Renal pelvis (tissue), 12 donors: Measurements from ENCODE around the gene CHD9NB. TPM values are rescaled to one million over a fixed set of nuclear protein-coding genes. Genes with fewer than 3 reads are reported as not detected.

Source experiments
- DNase-seq: peaks from one replicate; pipeline ENCODE4 v3.0.0-alpha.2; 2013
- long read RNA-seq, 16 experiments: transcript quantifications; one replicate each; lab custom pipeline, GENCODE V29; 2026
- polyA plus RNA-seq, 3 donors: library from polyadenylated mRNA; unstranded; fragments of 120-200 nt; gene quantifications; one replicate each; pipeline ENCODE4 v1.2.1, GENCODE V29; 2013; ENCODE audit not compliant: insufficient read length in 3 of 3

CHD9NB gene
- polyA plus RNA-seq, result 10 to 100 TPM in 2 of 3 donors, 1 to 10 TPM in 1; 7.9 to 13.6 (median 10.6) TPM
- long read RNA-seq, donor 1, result 0 reads
- long read RNA-seq, donor 2, result 0 reads
- long read RNA-seq, donor 3, partial matches to known transcripts, result 7 of 7 reads
- long read RNA-seq, donor 3, other reads (novel, unspliced or antisense), result 0 of 7 reads
- long read RNA-seq, donor 4, result 0 reads
- long read RNA-seq, donor 5, result 0 reads
- long read RNA-seq, donor 6, partial matches to known transcripts, result 8 of 8 reads
- long read RNA-seq, donor 6, other reads (novel, unspliced or antisense), result 0 of 8 reads
- long read RNA-seq, donor 7, result 0 reads
- long read RNA-seq, donor 8, result 0 reads
- long read RNA-seq, donor 9, result 0 reads
- long read RNA-seq, donor 10, partial matches to known transcripts, result 8 of 8 reads
- long read RNA-seq, donor 10, other reads (novel, unspliced or antisense), result 0 of 8 reads
- long read RNA-seq, donor 11, result 0 reads
- long read RNA-seq, donor 12, partial matches to known transcripts, result 7 of 7 reads
- long read RNA-seq, donor 12, other reads (novel, unspliced or antisense), result 0 of 7 reads
- long read RNA-seq, donor 13, result 0 reads
- long read RNA-seq, donor 14, result 0 reads
- long read RNA-seq, donor 15, result 0 reads
- long read RNA-seq, donor 16, result 0 reads

DNA sequence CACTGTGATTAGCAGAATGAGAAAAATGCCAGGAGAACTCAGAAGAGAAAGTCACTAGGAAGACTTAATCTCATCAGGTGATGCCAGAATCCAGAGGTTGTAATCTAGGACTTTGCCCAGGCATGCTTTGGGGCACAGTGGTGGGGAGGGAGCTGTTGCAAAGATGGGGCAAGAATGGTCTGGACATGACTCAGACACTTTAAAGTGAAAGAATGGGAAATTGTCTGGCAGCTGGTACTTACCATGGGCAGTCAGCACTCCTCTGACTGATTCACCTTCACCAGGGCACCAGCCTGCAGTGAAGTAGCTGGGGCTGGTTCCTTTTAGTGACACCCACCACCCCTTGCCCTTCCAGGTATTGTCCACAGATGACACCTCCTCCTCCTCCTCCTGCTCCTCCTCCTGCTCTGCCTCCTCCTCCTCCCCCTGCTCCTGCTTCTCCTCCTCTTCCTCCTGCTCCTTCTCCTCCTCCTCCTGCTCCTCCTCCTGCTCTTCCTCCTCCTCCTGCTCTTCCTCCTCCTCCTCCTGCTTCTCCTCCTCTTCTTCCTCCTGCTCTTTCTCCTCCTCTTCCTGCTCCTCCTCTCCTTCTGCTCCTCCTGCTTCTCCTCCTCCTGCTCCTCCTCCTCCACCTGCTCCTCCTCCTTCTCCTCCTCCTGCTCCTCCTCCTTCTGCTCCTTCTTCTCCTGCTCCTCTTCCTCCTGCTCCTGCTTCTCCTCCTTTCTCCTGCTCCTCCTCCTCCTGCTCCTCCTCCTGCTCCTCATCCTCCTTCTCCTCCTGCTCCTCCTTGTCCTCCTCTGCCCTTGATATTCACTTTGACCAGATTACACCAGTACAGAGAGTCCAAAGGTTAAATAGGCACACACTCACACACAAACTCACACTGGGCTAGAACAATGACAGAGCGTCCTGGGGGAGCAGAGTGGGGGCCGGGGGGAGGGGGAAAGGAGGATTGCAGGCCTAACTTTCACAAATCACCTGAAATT lies at the start of gene CHD9NB:
CHD9NB (minus strand) TSS at position 379 of the 983 bp plus-strand sequence. CDS start 8,739 bp downstream, outside the sequence.
- DNase-seq, result no peak

DNA sequence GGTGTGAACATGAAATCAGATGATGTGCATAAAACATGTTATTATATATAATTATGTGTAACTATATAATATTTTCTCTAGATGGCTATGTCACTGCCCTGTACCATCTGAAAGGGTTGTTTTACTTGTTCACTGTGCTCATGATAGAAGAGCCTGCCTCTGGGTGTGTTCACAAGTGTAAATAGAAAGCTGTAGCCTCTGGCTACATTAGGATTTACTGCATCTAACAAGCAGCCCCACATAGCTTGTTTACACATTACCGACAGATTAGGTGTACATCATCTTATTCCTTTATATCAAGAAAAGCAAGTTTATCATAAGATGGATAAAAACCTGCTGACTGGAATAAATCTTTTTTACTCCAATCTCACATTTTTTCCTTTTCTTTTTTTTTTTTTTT lies 48.2 kb upstream of the CHD9NB start:
- no peak for DNase-seq

DNA sequence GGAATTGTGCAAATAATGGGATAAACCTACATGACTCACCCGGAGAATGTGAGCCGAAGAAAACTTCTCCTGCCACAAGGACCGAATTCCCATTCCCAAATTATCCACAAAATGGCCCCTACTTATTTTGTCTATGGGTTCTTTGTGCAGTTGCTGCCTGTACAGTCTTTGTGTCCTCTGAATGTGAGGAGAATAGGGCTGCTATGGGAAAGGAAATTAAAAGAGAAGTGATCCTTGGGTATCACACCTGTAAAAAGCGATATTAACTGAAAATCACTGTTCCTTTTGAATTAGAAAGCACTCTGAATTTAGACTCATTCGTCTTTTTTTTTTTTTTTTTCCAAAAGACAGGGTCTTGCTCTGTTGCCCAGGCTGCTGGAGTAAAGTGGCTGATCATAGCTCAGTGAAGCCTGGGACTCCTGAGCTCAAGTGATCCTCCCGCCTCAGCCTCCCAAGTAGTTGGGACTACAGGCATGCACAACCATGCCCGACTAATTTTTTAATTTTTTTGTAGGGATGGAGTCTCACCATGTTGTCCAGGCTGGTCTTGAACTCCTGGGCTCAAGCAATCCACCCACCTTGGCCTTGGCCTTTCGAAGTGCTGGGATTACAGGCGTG lies 47.5 kb upstream of the CHD9NB start:
- DNase-seq, result no peak

DNA sequence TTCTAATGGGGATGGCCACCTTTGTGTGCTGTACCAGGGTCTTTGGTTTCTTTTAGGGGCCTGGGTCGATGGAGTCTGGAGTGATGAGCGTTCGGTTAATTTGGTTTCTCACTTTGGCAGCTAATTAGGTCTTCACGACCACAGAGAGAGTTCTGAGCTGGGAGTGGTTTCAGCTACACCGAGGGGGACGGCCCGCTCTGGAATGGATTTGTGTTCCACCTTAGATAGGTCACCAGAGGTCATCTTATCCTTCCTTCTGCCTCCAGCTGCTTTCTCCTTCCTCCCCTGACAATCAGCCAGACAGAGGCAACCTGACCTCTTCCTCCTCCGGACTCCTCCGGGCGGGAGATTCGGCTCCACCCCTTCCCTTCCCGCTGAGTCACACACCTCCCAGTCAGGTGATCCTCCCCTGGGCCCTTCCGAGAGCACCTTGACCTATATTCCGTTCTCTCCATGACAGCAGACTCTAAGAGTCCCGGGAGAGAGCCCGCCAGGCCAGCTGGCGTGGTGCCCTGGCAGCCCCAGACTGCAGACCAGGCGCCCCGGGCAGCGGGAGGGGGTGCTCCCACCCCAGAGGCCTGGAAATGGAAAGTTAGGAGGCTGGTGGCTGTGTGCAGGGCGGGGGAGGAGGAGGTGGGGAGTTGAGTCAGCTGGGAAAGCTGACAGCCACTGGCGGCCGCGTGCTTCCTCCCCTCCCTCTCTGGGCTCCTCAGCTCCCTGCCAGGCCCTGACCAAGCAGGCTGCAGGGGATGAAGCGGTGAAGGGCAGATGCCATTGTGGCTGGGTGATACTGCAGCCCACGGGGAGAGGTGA lies 46.8 kb upstream of the CHD9NB start:
- peak; percentile 84 for DNase-seq

DNA sequence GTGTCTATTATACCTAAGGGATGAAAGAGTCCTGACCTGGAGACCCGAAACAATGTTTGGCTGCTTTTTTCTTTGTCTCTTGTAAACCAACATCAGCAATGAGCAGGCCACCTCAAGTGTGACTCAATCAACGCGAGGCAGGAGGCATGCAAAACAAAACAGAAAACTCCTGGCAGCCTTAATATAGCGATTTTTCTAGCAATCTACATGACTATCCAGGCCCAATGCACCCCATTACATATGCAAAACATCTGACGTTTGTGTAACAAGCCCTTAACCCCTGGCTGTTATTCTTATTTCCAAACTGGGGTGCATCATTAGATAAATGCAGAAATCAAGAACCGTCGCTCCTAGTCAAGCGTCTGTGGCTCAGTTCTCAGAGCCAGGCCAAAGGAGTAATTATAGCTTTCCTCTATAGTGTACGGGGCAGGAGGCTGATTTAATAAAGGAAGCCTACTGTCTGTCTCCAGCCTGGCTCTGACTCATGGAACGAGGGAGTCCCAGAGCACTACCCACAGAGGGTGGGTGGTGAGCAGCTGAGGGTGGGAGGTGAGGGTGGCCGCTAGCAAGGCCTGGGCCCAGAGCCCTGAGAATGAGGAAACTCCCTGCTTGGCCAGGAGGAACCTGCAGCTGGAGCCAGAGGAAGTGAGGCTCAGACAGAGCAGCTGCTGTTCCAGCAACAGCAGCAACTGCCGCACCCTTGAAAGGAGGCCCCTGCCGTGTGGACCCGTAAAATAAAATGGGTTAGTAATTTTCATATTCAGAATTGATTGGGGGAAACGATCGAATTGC lies 46.0 kb upstream of the CHD9NB start:
- no peak for DNase-seq

DNA sequence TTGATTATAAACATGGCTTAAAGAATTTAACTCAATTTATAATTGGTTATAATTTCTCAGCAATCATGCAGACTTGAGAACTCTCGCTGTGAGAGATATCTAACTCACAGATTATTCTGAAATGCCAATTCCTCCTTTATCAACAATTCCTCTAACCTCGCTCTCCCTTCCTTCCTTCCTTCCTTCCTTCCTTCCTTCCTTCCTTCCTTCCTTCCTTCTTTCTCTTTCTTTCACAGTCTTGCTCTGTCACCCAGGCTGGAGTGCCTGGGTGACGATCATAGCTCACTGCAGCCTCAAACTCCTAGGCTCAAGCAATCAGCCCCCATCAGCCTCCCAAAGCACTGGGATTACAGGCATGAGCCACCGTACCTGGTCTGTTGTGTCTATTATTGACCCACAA lies 44.5 kb upstream of the CHD9NB start:
- no peak for DNase-seq

DNA sequence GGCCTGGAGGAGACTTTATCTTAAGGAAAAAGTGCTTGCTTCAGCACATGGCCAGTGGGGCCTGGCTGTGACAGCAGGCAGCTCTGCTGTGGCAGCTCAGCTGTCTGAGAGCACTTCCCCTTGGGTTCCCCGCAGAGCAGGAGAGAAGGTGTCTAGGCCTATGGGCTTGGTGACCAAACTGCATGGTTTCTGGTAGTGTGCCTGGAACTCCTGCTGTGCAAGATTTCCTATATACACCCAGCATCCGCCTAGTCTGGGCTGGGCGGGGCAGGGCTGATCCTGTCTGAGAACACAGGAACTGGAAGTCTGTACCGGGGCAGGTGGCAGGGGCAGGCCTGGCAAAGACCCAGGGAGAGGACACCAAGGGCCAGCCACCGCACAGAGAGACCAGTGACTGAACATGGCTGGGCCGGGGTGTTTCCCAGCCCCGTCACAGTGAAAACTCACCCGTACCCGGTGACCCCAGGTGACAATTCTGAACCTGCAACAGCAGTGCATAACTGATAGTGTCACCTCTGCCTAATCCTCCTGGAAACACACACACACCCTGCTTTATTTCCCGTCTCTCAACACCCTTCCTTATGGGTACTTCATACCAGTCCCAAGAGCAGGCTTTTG lies 41.4 kb upstream of the CHD9NB start:
- no peak for DNase-seq

DNA sequence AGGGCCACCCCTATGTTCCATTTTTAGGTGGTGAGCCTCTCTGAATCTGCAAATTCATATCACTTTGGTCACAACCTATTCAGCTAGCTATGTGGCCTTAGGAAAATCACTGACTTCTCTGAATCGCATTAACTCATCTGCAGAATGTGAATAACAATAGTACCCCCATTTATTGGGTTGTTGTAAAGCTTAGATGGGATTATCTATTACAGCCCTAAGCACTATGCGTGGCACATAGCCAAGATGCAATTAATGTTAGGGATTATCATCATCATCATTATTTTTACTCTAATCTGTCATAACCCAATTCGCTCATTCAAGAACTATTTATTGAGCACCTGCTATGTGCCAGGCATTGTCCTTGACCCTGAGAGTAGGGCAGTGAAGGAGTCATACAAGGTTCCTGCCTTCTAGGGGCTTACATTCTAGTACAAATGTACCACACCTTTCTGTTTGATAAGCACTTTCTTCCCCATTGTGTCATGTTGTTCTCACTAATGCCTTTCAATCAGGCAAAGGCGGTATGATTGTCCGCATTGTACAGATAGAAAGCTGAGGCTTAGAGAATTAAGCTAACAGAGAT lies 40.6 kb upstream of the CHD9NB start:
- no peak for DNase-seq

DNA sequence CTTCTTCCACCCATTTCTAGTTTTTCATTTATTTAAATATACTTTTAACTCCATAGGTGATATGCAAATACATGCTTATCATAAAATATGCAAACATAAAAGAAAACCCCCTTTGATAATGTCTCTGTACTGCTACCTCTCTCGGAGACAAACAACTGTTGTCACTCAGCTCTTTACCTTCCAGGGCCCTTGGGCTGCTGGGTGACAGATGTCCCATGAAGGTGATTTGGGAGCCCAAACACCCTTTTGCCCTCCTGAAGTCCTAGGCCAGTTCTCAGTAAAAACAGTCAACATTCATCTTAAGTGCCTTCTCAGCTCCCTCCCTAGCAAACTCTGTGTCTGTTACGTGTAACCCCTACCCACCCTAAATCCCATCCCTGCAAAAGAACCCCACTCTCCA lies 39.6 kb upstream of the CHD9NB start:
- DNase-seq, result no peak

DNA sequence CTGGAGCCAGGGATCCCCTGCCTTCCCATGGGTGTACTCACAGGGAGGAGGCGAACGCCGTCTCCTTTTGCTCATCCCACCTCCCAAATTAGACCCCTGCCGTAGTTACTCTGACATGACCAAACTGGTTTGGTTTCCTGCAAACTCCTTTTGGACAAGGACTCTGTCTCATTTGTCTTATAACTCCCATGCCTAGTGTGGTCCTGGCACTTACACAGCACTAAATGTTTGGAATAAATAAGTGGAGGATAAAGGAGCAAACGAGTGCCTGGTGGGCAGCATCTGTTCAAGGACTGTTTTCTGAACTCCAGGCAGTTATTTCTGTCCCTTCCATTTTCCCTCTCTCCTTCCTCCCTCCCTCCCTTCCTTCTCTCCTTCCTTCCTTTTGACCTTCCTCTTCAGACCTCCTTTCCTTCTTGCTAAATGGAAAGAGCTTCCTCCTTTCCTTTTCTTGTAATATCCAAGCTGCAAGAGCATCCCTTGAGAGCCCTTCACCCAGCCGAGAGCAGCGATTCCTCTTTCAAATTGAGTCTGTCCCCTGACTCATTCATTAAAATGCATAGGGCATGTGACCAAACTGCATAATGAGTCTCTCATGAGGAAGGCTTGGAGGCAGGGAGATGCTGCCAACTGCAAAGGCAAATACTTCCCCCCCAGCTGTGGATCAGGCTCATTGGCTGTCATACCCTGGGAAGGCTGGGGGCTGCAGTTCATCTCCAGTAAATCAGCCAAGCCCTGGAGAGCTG lies 38.9 kb upstream of the CHD9NB start:
- DNase-seq, result peak; percentile 69

DNA sequence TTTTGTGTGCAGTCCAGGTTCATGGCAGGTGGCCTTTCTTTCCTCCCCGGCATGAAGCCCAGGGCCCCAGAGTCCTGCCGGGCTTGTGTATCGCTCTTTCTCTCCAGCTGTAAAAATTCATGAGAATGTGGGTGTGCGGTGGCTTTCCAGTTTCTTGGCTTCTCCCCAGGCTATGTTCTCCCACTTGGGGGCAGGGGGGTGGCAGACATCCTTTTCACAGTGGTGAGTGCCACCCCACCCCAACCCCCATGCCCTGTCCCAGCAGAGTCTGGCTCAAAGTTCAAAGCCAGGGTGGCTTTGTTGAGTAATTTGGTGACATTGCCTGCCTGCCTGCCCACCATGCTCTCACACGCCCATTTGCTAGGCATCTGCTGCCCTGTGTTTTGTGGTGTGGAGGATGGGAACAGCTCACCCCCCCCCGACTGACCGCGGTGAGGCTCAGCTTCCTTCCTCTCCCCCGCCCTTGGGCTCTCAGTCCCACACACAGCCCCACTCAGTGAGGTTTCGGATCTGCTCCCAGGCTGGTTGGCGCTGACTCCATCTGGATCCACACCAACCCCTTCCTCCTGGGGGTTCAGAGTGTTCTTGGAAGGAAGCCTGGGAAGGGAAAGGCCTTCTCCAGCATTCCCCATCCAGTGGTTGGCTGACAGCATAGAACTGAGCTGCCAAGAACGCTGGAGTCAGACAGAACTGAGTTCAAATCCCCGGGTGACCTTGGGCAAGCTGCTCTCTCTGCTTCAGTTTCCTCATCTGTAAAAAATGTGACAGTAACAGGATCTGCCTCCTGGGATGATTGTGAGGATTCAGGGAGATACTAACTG lies 38.1 kb upstream of the CHD9NB start:
- DNase-seq, result peak; percentile 62

DNA sequence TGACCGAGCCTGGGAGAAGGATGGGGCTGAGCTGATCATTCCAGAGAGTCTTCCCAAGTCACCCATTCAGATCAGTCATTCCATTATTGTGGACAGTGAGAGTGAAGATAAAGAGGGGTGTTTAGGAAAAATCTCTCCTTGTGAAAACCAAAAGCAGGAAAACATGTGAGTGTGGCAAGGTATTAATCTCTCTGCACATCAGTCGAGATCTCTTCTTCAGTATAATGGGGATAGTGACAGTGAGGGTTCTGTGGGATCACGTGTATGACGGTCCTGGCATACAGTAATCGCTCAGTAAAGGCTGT lies 37.5 kb upstream of the CHD9NB start:
- no peak for DNase-seq

DNA sequence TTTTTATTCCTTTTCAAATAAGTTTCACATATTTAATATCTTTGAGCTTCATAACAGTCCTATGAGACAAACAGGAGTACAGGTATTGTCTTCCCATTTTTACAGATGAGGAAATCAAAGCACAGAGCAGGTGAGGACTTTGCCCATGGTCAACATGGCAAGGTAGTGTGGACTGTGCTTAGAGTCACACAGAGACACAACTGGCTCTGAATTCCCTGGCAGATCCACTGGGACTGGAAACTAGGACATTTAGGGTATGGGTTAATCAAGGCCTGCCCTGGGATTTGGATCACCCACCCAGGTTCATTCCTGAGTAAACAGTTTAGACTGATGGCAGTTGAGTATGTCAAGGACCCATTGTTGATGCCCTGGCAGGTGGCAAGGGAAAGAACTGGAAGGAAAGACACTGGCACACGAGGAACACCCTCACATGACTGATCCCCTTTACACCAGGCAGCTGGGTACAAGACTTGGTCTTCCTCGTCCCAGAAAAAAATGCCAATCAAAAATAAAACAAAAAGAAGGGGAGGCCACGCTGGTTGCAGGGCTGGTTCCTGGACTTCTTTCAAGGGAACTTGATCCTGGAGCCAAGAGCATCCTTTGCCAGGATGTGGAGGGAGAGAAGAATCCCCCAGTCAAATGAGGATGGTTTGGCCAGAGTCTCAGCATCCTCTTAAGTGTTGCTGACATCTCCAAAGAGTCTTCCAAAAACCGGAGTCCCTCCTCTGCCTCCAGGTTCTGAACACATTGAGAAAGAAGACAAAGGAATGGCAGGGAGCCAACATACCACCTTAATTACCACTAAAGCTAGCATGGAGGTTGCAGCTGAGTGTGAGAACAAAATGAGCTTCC lies 37.0 kb upstream of the CHD9NB start:
- DNase-seq, result no peak

DNA sequence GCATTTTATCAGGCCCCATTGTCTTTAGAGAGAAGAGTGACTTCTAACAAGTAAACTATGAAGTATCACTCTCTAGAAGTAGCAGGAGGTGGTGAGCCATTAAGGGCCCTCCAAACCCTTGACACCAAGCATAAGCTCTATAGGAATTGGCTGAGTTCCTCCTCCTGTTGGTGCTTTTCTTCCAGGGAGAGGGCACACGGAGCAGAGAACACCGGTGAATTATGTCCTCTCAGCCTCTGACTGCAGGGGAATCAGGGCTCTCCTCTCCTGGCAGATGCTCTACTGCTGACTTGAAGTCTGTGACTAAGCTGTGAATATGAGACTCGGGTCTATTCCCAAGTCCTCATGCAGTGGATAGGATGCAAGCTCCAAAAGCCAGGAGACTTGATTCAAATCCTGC lies 34.4 kb upstream of the CHD9NB start:
- DNase-seq, result no peak

DNA sequence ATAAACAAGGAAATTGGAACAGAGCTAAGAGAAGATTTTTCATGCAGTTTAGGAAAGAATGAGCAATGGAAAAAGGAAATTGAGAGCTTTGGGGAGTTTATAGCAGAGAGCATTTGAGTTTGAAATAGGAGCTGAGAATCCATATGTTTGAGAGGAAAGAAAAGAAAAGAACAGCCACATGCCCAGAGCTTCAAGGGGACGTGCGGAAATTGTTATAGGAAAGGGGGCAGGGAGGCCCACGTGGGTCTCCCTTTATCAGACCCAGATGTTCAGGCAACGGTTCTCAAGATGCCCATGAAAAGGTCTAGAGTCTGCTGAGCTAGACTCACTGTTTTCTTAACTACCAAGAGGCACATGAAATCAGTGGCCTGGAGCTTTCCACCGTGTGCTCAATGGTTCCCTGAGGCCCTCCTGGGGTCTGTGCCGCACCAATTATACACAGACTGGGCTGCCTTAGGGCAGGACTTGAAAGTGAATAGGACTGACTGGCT lies 33.3 kb upstream of the CHD9NB start:
- no peak for DNase-seq

DNA sequence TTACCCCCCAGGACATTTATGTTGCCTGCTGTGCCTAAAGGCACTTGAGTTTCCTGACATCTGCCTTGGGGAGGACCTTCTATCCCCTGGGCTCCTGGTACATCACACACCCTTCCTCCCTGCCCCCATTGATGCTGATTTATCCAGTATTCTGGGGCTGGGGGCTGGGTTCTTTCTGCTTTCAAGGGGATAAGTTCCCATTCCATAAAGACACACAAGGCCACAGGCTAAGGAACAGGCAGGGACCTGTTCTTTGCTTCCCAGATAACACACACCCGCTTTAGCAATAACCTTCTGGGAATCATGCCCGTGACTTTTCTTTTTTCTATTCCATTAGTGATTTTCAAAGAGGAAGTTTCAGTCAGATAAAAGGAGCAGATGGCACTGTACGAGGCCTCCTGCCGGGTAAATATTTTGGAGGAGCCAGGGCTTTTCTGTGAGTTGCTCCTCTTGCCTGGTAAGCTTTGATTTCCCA lies 32.7 kb upstream of the CHD9NB start:
- no peak for DNase-seq
